GM12864 (cell line): ENCODE results near the gene SPECC1L.

ENCODE experiments used
- DNase-seq: peaks from one replicate; pipeline ENCODE4 v3.0.0-alpha.2; 2011; ENCODE audit warnings: low read depth
- H3K4me3 ChIP-seq: 2 replicates; pipeline ENCODE4 v1.5.1; 2011; ENCODE audit warnings: mild to moderate bottlenecking, low read depth, low read length, control low read depth
- TF ChIP-seq, protein P1 (sequence below): IDR thresholded peaks from 2 replicates; pipeline ENCODE4 v1.5.1; 2011; ENCODE audit warnings: low read depth, mild to moderate bottlenecking, moderate library complexity, low read length, control low read depth, inconsistent platforms; ENCODE audit errors: missing control alignments

Gene SPECC1L

DNA sequence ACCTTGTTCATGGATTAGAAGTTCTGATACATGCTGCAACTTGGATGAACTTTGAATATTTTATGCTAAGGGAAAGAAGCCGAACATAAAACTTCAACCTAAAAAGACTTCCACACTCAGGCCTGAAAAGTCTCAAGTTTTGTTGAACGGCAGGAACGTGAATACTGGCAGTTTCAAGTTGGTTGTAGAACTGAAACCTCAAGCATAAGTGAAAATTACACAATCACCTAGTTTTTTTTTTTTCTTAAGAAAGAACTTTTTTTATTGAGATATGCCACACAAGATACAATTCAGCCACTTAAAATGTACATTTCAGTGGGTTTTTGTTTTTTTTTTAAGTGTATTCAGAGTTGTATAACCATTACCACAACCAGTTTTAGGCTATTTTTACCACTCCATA, 106.0 kb downstream of the SPECC1L start:
- DNase-seq: no peak
- no peak overlapping the region for H3K4me3 ChIP-seq
- TF ChIP-seq, protein P1, sequence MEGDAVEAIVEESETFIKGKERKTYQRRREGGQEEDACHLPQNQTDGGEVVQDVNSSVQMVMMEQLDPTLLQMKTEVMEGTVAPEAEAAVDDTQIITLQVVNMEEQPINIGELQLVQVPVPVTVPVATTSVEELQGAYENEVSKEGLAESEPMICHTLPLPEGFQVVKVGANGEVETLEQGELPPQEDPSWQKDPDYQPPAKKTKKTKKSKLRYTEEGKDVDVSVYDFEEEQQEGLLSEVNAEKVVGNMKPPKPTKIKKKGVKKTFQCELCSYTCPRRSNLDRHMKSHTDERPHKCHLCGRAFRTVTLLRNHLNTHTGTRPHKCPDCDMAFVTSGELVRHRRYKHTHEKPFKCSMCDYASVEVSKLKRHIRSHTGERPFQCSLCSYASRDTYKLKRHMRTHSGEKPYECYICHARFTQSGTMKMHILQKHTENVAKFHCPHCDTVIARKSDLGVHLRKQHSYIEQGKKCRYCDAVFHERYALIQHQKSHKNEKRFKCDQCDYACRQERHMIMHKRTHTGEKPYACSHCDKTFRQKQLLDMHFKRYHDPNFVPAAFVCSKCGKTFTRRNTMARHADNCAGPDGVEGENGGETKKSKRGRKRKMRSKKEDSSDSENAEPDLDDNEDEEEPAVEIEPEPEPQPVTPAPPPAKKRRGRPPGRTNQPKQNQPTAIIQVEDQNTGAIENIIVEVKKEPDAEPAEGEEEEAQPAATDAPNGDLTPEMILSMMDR: no peak

DNA sequence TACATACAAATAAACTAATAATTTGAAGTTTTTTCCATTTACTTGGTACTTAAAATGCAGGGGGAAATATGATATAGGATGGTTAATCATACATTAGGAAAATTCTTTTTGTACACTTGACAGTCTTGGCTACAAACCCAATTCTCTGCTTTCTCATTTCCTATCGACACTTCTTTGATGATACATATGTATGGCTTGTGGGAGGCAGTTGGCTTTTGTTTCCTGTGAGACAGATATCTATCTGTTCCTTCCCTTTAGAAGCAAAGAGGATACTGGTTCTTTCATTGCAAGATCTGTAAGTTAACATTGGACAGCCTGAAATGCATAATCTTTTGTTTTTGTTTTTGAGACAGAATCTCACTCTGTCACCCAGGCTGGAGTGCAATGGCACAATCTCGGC, 108.9 kb downstream of the SPECC1L start:
- H3K4me3 ChIP-seq: no peak overlapping the region
- no peak for DNase-seq
- TF ChIP-seq, protein P1: no peak

DNA sequence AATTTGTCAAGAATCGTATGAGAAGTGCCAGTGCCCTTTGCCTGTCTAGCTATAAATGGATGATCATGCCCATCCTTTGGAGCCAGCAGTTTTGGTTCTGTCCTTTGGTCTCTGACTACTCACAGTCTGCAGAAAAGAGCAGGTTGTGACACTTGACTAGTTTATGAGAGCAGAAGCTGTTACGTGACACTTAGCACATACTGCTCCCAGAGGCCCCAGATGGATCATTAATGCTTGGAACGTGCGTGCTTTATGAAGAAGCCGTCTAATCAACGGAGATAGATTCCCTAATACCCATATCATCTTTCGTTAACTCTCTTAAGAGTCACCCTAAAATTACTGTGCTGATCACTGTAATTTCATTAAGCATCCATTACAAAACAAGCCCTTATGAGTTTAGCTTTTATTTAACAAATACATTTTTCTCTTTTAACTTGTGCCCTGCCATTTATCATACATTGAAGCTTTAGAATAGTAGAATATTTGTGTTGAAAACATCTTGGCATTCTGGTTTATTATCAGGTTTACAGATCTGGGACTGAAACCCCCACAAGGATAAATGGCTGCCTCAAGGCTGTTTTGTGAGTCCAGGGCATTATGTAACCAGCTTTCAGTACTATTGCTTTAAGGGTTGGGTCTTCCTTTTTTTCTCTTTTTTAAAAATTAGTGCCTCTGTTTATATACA, 109.7 kb downstream of the SPECC1L start:
- no peak for DNase-seq
- H3K4me3 ChIP-seq: no peak overlapping the region
- TF ChIP-seq, protein P1: no peak

DNA sequence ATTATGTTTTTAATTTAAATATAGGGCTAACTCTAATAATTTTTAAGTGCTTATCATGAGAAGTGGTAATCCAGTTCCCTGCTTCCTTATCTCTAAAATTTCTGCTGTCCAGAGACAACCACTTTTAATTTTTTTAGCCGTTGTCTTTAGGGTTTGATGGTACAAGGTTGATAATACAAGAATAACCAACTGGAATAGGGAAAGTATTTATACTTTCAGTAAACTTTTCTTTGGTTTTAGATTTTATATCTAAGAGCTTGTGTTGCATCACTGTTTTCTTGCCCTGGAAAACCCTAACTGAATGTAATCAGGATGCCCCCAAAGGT, 110.2 kb downstream of the SPECC1L start:
- TF ChIP-seq, protein P1: no peak
- DNase-seq: no peak
- H3K4me3 ChIP-seq: no peak overlapping the region

DNA sequence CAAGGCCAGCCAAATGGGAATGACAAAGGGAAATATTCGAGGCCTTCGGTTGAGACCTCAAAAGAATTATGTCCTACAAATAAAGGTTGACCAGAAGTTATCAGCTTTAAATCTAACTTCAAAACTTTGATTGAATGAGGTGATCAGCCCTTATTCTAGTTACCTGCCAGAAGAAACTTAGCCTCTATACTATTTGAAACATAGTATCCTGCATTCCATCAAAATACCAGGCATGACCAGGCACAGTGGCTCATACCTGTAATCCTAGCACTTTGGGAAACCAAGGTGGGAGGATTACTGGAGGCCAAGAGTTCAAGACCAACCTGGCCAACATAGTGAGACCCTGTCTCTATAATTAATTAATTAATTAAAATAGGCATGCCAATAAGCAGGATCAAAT, 112.4 kb downstream of the SPECC1L start:
- TF ChIP-seq, protein P1: no peak
- no peak for DNase-seq
- H3K4me3 ChIP-seq: no peak overlapping the region

DNA sequence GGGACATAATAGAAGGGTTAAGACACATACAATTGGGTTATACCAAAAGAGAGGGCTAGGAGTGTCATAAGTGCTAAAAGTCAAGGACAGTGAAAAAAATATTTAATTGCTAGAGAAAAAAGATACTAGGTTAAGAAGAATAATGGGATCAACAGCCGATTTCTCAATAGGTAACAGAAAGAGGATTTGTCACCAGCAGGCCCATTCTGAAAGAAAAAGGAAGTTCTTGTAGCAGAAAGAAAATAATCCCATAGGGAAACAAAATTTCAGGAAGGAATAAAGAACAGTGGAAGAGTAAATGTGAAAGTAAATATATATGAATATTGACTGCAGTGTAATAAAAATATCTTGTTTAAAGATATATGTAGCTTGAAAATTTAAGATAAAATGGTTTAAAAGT, 113.5 kb downstream of the SPECC1L start:
- no peak for DNase-seq
- TF ChIP-seq, protein P1: no peak
- no peak overlapping the region for H3K4me3 ChIP-seq

DNA sequence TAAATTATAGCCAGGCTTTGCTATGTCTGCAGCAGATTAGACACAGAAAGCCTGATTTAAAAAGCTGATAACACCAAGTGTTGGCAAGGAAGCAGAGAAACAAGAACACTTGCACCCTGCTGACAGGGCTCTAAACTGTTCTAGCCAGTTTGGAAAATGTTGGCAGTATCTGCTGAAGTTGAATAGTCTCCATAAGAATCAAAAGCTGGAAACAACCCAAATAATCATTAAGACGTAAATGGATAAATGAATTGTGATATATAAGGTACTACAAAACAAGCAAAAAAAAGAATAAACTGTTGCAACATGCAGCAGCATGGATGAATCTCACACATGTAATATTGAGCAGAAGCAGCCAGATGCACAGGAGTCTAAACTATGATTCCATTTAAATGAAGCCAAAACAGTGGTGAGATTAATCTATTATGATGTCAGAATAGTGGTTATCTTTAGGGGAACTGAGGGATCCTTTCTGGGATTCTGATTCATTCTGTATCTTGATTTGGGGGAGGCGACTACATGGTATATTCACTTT, 116.4 kb downstream of the SPECC1L start:
- DNase-seq: no peak
- TF ChIP-seq, protein P1: no peak
- H3K4me3 ChIP-seq: no peak overlapping the region
